Suppressor macrophage treated with lipopolysaccharide for 4 hours (primary cell): ENCODE measurements around the gene MAGEB1.

ENCODE experiments used
- DNase-seq: peaks from one replicate; pipeline ENCODE4 v3.0.0-alpha.2; 2020

Gene MAGEB1

GRCh38 chrX:30301208-30301607 lies 54.3 kb downstream of the MAGEB1 start:
- no peak for DNase-seq
